ENCODE measurements around the gene ROPN1L. TPM values are rescaled to one million over a fixed set of nuclear protein-coding genes. Genes with fewer than 3 reads are reported as not detected.

ROPN1L gene
- total RNA-seq, 1 donor from 2014 or later: 11.5 TPM

DNA sequence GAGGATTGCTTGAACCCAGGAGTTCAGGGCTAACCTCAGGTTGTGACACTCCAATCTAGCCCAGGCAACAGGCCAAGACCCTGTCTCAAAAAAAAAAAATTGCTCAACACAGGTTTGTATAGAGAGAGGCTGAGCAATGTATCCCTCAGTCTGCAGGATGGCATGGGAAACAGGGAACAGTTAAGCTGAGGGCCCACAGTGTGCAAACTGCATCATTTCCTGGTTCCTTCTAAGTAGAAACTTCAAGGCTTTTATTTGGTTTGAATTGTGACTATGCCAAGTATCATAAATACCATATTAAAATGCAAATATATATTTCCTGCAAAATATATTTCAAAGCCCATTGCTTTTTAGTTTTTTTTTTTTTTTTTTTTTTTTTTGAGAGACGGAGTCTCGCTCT lies 13.7 kb upstream of the ROPN1L start:
- H3K27ac ChIP-seq: no peak overlapping the region
- no peak overlapping the region for H3K4me3 ChIP-seq
- no peaks in the 10 kb centered on the region for H3K4me1 ChIP-seq
- no peaks in the 10 kb centered on the region for H3K27me3 ChIP-seq (ENCODE audit: low read depth)
- no peaks in the 10 kb centered on the region for H3K9me3 ChIP-seq
- peaks cover 99% of the 10 kb centered on the region for H3K36me3 ChIP-seq
- ATAC-seq (no peak), DNase-seq (no peak)
- TF ChIP-seq CTCF (IDR thresholded peaks at IDR 0.05): no peak
- intact Hi-C loops (cut with DNase I): no loop called here

DNA sequence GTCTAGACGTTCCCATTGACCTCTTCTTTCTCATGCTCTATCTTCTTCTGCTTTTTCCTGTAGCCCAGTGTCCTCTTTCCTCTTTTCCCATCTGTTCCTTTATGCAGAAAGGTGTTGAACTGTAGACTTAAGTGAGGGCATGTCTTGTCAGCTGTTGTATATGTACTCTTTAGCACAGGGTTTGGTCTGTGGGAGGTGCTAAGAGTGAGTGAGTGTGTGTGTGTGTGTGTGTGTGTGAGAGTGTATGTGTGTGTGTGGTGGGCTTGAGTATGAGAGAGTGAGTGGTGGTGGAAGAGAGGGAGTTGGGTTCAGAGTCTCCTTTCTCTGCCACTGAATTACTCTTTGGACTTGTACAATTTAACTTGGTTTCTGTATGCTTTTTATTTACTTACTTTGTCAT lies 10.3 kb upstream of the ROPN1L start:
- Histone ChIP-seq H3K36me3 (peaks cover 97% of the 10 kb centered on the region), H3K9me3 (no peaks in the 10 kb centered on the region), H3K27me3 (ENCODE audit: low read depth) (no peaks in the 10 kb centered on the region), H3K27ac (no peak overlapping the region), H3K4me3 (no peak overlapping the region), H3K4me1 (no peaks in the 10 kb centered on the region)
- no peak for TF ChIP-seq CTCF (IDR thresholded peaks at IDR 0.05)
- DNase-seq (no peak), ATAC-seq (no peak)
- intact Hi-C loops (cut with DNase I): no loop called here

GRCh38 chr5:10432059-10433008 lies 9.3 kb upstream of the ROPN1L start:
- Histone ChIP-seq H3K4me3 (no peak overlapping the region), H3K4me1 (no peaks in the 10 kb centered on the region), H3K36me3 (peaks cover 94% of the 10 kb centered on the region), H3K9me3 (no peaks in the 10 kb centered on the region), H3K27ac (no peak overlapping the region), H3K27me3 (ENCODE audit: low read depth) (no peaks in the 10 kb centered on the region)
- ATAC-seq: no peak
- DNase-seq: no peak
- intact Hi-C loops (cut with DNase I): no loop called here
- no peak for TF ChIP-seq CTCF (IDR thresholded peaks at IDR 0.05)

DNA sequence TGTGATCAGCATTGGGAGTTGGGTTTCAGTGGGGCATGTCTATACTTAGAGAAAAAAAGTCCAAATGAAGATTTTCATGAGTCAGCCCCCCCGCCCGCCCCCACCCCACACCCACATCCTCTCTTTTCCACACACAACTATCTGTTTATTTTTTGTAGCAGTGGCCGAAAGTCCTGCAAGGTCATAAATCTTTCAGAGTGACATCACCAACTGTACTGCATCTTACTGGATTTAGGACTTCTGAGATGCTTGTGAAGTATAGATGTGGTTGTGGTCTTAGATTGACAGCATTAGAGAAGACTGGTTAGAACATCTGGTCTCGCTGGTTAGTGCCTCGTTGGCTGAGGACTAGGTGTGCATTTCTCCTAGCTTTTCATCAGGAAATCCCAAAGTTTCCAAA lies 7.3 kb upstream of the ROPN1L start:
- intact Hi-C loops (cut with DNase I): no loop called here
- peaks cover 73% of the 10 kb centered on the region for H3K36me3 ChIP-seq
- no peaks in the 10 kb centered on the region for H3K4me1 ChIP-seq
- DNase-seq (no peak), ATAC-seq (no peak)
- H3K9me3 ChIP-seq: no peaks in the 10 kb centered on the region
- H3K27me3 ChIP-seq (ENCODE audit: low read depth): no peaks in the 10 kb centered on the region
- TF ChIP-seq CTCF (IDR thresholded peaks at IDR 0.05): no peak
- H3K4me3 ChIP-seq: no peak overlapping the region
- H3K27ac ChIP-seq: no peak overlapping the region

- Histone ChIP-seq H3K9me3 (no peaks in the 10 kb centered on the region), H3K4me3 (no peak overlapping the region), H3K27me3 (ENCODE audit: low read depth) (no peaks in the 10 kb centered on the region), H3K36me3 (peaks cover 34% of the 10 kb centered on the region), H3K4me1 (peaks cover 19% of the 10 kb centered on the region), H3K27ac (no peak overlapping the region)
- ATAC-seq (no peak), DNase-seq (no peak)
- TF ChIP-seq CTCF (IDR thresholded peaks at IDR 0.05): no peak
- intact Hi-C loops (cut with DNase I): no loop called here
These were observed 3.4 kb upstream of the ROPN1L start for GRCh38 chr5:10438301-10438700.
